T1000 (cell line): ENCODE data around the gene IPO4.
"Not testable (repeated sequence)": the region's sequence is repeated elsewhere in the genome, so short reads cannot be mapped to it uniquely, and the experiment has no call there.

ENCODE experiments used
- DNase-seq: peaks from one replicate; lab custom pipeline; 2025; ENCODE audit warnings: mixed read lengths; lab: John Stamatoyannopoulos, UW

The IPO4 gene

GRCh38 chr14:24215495-24216344 lies 27.1 kb upstream of the IPO4 start, which contains the start of gene MDP1:
TSS of gene MDP1 (minus strand) at chr14:24216066. CDS start at chr14:24215955, 111 bp downstream.
- peak; percentile 30 for DNase-seq

DNA sequence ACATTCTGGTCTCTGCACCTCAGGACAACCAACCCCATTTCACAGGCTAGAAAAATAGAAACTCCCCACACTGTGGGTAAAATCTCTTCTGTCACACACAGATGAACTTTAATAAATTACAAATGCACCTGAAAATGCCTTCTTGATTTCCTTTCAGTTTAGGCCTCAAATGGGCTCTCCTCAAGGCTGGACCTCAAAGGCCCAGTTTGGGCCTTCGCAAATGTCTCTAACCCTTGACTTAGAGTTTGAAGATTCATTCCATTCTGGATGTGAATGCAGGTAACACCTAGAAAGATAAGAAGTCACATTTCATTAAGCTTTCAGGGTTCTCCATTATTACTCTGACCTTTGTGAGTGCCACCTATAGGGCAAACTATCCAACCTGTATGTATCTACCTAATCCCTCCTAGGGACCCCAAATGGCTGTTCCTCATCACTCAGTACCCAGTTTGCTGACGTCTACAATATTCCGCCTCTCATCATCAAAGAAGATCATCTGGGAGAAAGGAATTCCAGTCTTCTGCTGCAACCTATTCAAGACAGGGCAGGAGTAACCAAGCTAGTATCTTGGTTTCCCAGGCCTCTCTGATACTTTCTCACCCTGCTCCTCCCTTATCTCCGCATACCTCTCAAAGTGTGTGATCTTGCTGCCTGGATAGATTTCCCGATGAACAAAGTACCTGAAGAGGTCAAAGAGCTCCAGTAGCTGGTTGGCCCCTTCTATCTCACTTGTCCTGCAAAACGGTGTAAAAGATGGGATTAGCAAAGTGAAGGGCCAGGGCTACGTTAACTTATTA lies 25.4 kb upstream of the IPO4 start:
- DNase-seq = no peak

DNA sequence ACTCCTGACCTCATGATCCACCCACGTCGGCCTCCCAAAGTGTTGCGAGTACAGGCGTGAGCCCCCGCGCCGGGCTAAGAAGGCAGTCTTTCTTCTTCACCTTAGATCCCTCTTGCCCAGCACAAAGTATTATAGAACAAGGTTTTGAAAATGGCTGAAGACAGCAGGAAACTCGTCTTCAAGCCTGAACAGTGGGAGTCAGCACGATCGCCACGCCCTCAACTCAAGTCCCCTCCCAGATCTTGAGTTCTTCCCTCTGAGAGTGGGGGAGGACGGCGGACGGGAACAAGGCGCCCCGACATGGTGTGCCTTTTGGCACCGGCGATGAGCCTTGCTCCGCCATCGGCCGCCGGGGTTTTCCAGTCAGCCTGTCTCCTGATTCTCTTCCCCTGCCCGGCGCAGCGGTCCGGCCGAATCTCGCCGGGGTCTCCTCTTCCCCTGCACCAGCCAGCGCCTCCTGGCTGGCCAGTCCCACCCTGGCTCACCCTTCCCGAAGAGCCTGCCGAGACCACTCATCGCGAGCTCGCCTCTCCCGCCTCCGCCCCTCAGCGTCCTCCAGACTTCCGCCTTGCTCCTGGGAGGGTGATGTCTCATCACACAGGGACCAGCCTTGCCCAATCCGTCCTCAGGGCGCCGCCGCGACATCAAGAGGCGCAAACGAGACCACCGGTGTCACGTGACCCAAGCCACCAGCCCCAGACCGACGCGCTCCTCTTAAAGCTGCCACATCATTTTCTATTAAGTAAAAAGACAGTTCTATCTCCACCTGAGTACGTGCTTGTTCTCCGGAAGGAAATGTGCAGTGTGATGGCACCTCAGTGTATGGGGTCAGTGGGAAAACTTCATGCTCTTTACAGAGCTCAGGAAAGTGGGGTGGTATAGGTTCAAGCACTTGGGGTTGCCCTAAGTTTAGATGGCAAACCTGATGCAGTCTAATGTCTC lies 24.6 kb upstream of the IPO4 start, which contains the start of gene CHMP4A:
Gene CHMP4A, minus strand, starts transcription at position 565 of the 942 bp plus-strand sequence. Its CDS starts 49 bp downstream, at position 516.
- DNase-seq = peak; percentile 91

DNA sequence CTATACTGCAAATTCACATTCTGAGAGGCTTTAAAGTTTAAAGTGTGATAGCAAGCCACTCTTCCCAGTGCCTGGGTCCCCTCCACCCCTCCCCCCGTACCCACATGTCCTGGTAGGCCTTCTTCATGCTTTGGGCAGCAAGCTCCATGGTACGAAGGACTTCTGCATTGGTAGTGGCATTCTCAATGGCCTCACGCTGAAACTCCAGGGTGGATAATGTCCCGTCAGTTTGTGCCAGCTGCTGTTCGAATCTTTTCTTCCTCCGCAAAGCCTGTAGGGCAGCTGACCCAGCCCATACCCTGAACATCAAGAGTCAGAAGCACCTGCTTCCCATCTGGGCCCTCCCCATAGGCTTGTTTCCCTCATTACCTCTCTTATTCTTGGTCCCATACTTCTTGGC lies 22.7 kb upstream of the IPO4 start:
- no peak for DNase-seq

DNA sequence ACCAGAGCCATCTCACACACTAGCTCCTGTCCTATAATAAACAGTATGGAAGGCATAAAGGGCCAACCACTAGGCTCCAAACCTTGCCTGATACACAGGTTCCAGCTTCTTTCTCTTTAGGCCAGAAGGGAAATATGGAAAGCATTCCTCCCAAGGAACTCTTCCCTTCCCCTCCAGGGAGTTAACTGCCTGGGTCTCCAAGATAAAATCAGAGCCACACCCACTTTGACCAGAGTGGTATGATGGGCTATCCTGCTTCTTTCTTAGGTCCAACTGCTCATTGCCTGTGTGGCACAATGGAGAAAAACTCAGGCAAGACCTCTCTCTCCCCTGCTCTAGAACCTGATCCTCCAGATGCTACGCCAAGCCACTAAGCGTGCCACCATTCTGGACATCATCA lies 19.0 kb upstream of the IPO4 start:
- no peak for DNase-seq

DNA sequence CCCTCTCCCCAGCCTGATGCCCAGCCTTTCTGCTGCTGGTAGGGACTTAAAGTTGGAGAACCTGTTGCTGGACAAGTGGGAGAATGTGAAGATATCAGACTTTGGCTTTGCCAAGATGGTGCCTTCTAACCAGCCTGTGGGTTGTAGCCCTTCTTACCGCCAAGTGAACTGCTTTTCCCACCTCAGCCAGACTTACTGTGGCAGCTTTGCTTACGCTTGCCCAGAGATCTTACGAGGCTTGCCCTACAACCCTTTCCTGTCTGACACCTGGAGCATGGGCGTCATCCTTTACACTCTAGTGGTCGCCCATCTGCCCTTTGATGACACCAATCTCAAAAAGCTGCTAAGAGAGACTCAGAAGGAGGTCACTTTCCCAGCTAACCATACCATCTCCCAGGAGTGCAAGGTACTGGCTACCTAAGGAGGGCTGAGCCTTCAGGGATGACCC lies 18.5 kb upstream of the IPO4 start:
- no peak for DNase-seq

- no peak for DNase-seq
These were observed 17.9 kb upstream of the IPO4 start for GRCh38 chr14:24206260-24207103.

DNA sequence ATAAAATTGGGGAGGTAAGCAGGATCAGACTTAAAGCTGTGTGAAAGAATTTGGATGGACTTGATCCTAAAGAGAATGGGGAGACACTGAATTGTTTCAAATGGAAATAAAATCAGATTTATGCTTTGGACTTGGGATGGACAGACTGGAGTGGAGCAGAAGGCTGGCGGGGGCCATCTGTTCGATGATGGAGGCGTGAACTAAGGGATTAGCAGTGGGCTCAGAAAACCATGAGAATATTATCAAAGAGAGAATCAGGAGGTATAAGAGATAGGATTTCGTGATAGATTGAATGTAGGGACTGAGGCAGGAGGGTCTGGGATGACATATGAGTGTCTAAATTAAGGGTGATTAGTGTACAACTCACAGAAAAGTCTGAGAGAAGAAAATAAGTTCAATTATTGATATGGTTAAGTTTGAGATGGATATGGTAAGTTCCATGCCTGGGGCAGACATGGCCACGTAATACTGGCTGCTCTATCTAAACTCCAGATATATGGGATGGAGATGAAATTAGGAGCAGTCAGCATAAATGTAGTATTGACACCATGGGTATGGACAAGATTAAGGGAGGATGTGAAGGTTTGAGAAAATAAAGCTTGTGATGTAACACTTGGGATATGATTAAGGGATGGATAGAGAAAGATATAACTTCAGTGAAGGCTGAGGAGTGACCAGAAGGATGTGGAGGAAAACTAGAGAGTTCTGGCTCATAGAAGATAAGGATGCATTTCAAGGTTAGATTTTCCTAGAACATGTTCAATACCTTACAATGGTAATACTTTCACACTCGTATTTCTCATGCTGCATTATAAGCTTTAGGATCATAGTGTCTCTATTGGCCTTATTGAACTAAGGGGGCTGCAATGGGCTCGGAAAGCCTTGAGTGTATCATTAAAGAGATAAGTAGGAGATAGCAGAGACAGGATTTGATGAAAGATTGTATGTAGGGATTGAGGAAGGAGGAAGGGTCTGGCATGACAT lies 15.8 kb upstream of the IPO4 start:
- DNase-seq = no peak

DNA sequence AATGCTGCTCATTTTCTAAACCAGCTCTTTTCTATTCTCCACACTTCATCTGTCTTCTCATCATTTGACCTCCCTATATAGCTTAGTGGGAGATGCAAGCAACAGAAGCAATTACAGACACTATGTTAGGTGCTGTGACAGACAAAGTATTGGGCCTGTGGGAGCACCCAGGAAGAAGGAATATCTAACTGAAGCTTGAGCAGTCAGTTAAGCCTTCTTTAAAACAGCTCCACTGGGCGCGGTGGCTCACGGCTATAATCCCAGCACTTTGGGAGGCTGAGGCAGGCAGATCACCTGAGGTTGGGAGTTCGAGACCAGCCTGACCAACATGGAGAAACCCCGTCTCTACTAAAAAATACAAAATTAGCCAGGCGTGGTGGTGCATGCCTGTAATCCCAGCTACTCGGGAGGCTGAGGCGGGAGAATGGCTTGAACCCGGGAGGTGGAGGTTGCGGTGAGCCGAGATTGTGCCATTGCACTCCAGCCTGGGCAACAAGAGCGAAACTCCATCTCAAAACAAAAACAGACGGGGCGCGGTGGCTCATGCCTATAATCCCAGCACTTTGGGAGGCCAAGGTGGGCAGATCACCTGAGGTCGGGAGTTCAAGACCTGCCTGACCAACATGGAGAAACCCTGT lies 14.8 kb upstream of the IPO4 start:
- not testable (repeated sequence) for DNase-seq

DNA sequence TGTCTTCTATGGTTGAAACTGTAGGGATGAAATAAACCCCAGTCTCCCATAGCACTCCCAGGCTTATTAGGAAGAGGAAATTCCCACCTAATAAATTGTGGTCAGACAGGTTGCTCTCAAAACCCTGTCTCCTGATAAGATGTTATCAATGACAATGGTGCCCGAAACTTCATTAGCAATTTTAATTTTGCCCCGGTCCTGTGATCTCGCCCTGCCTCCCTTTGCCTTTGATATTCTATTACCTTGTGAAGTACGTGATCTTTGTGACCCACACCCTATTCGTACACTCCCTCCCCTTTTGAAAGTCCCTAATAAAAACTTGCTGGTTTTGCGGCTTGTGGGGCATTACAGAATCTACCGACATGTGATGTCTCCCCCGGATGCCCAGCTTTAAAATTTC lies 13.9 kb upstream of the IPO4 start:
- not testable (repeated sequence) for DNase-seq

- DNase-seq = no peak
These were observed 10.4 kb upstream of the IPO4 start for GRCh38 chr14:24198814-24199524.

- no peak for DNase-seq
These were observed 8.4 kb upstream of the IPO4 start for GRCh38 chr14:24197056-24197450.

DNA sequence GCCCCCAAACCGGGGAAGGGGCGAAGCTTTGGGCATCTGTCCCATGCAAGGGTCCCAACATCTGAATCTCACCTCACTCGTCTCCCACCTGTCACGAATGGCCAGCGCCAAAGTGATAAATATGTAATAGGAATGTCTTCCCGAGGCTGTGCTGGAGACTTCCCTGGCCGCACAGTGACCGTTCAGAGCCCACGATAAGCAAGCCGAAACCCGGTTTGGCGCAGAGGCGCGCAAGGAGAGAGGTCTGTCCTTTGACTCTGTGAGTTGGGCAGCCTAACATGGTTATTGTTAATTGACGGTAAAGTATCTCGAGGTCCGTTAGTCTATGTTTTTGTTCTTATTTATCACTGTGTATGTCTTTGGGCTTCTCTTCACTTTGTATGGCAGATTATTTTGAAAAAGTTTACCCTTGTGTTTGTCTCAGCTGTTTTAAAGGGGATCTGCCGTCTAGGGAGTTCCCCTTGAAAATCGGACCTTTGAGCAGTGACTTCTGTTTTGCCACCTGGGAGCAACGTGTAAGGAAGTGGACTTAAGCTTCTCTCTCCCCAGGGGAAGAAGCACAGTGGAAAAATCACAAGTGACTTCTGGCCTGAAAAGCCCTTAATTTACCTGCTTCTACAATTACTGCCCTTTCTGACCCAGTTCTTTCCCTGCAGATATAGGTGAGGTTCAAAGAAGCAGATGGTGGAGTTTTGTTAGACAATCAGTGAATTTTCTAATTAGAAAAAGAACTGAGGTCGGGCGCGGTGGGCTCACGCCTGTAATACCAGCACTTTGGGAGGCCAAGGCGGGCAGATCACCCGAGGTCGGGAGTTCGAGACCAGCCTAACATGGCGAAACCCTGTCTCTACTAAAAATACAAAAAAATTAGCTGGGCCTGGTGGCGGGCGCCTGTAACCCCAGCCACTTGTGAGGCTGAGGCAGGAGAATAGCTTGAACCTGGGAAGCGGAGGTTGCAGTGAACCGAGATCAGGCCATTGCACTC lies 7.7 kb upstream of the IPO4 start:
- no peak for DNase-seq

DNA sequence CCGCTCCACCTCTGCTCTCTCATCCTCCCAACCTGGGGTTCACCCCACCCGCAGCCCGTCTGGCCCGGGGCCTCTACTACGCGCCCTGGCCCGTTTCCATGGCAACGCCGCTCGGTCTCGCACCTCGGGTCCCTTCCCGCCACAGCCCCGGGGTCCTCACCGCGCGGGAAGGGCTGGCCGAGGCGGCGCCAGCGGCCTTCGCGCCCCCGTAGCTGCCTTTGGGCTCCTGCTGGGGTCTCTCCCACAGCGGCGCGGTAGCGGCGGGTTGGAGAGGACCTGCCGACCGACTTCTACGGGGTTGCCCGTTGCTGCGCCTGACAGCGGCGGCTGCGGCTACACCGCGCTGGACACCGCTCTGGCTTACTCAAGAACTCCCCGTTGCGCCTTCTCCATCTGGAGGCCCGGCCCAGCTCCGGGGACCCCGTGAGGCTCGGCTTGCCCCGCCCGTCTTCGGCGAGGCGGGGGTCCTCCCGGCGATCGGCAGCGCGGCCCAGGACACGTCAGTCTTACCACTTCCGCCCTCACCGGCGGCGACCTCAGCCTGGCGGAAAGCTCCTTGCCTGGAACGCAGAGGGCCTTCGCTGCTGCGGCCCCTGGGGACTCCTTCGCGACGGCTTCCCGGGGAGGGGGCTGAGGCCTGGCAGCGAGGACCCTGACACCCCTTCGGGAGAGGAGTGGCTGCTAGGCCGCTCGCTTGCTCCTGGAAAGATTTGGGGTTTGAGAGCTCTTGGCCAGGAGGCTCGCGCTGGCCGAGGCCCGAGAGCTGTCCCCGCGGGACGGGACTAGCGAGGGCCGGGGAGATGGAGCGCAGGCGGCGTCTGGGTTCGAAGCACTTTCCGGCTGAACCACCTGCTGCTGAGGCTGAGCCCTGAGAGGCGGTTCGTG lies 6.8 kb upstream of the IPO4 start, which contains the start of gene TM9SF1:
Gene TM9SF1, minus strand, starts transcription at position 256 of the 885 bp plus-strand sequence. CDS start 422 bp downstream, outside the sequence.
- peak; percentile 75 for DNase-seq

DNA sequence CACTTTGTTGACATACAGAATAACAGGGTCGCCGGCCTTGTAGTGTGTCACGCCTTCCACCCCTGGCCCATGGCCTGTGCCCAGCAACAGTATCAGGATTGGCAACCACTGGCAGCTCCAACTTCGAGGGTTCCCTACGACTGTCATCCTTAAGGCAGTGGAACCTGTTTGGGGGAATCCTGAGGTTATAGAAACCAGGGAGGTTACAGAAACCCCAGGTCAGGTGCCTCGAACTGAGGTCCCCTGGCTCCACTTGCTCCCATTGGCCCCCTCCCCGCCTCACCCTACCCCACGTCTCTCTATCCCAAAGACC lies 6.2 kb upstream of the IPO4 start:
- no peak for DNase-seq
